NT2/D1 (cell line): Measurements from ENCODE around the gene TTLL12.
A peak's percentile ranks its signal among the peaks of the same experiment; 100 is the strongest.

Experiments
- DNase-seq: peaks from one replicate; pipeline ENCODE4 v3.0.0-alpha.2; 2011; ENCODE audit warnings: low read depth, low spot score
- H3K27me3 ChIP-seq: 2 replicates; pipeline ENCODE4 v1.6.0; 2011; ENCODE audit warnings: mild to moderate bottlenecking; ENCODE audit not compliant: insufficient read length, insufficient read depth
- H3K36me3 ChIP-seq: 2 replicates; pipeline ENCODE4 v1.6.1; 2011; ENCODE audit warnings: mild to moderate bottlenecking, low read length, mixed read lengths; ENCODE audit not compliant: insufficient read depth, insufficient read length
- H3K4me1 ChIP-seq: 2 replicates; pipeline ENCODE4 v1.5.1; 2011; ENCODE audit not compliant: insufficient read depth, insufficient read length
- H3K4me3 ChIP-seq: 2 replicates; pipeline ENCODE4 v1.5.1; 2011; ENCODE audit warnings: low read depth; ENCODE audit not compliant: insufficient read length
- H3K9ac ChIP-seq: 2 replicates; pipeline ENCODE4 v1.6.0; 2011; ENCODE audit warnings: low read depth; ENCODE audit not compliant: insufficient read length
- H3K9me3 ChIP-seq: 2 replicates; pipeline ENCODE4 v1.5.1; 2011; ENCODE audit warnings: mild to moderate bottlenecking, low read length; ENCODE audit not compliant: insufficient read depth
- SUZ12 ChIP-seq: IDR thresholded peaks from 2 replicates; pipeline ENCODE4 v1.6.1; 2011; ENCODE audit not compliant: insufficient read length, insufficient read depth; ENCODE audit errors: extremely low read depth
- YY1 ChIP-seq: IDR thresholded peaks from 2 replicates; pipeline ENCODE4 v1.6.1; 2011; ENCODE audit not compliant: insufficient read length, insufficient read depth
- ZNF274 ChIP-seq: IDR thresholded peaks from 2 replicates; pipeline ENCODE4 v1.6.1; 2011; ENCODE audit warnings: mild to moderate bottlenecking, low read depth, low read length

The TTLL12 gene

DNA sequence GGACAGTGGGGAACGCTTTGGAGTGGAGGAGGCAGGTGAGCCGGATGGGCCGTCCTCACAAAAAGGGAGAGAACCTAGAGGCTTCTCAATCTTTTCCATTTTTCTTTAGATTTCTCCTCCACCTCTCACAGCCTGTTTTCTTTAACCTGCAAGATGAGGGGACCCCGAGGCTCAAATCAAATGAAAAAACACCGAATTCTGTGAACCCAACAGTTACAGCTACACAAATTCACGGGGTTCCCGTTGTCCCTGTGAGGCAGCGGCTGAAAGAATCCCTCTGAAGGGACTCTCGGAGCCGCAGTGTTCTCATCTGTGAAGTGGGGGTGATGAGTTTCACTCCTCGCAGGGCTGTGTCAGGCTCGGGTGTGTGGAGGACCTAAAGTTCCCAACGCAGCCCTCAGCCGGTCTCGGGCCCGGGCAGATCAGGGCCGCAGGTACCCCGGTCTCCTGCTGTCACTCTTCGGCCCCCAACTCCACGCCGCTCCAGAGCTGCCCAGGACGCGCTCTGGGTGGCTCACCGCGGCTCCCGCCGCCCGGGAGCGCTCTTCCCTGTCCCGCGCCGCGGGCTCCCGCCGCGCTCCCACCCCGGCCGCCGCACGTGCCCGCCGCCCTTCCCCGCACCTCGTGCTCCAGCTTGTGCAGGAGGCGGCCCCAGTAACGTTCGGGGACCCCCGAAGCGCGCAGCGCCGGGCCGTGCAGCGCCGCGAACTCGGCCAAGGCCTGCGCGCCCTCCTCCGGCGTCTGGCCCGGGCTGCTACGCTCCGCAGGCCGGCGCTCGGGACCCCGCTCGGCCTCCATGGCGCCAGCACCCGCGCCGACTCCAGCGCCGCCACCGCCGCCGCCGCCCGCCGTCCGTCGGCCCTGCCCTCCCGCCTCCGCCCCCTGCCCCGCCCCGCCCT lies at the start of gene TTLL12:
Gene TTLL12, minus strand, starts transcription at position 863 of the 899 bp plus-strand sequence. Its CDS starts 65 bp downstream, at position 798.
- Histone ChIP-seq H3K9me3 (no peaks in the 10 kb centered on the region), H3K36me3 (peaks cover 29% of the 10 kb centered on the region), H3K27me3 (no peaks in the 10 kb centered on the region), H3K4me3 (peak within 1 kb of the TSS; percentile 87), H3K4me1 (peaks cover 6% of the 10 kb centered on the region), H3K9ac (peak within 1 kb of the TSS; percentile 92)
- no peak for DNase-seq
- TF ChIP-seq SUZ12 (no peak), YY1 (no peak), ZNF274 (no peak)

GRCh38 chr22:43235445-43236409 lies 48.8 kb upstream of the TTLL12 start:
- no peak for DNase-seq
- TF ChIP-seq SUZ12 (no peak), ZNF274 (no peak), YY1 (no peak)
- peaks cover 8% of the 10 kb centered on the region for H3K4me1 ChIP-seq
- no peaks in the 10 kb centered on the region for H3K9me3 ChIP-seq
- no peaks in the 10 kb centered on the region for H3K27me3 ChIP-seq
- no peaks in the 10 kb centered on the region for H3K36me3 ChIP-seq
- no peak overlapping the region for H3K4me3 ChIP-seq
- no peak overlapping the region for H3K9ac ChIP-seq

GRCh38 chr22:43234264-43234988 lies 47.5 kb upstream of the TTLL12 start:
- DNase-seq = no peak
- no peaks in the 10 kb centered on the region for H3K36me3 ChIP-seq
- H3K27me3 ChIP-seq = no peaks in the 10 kb centered on the region
- H3K4me1 ChIP-seq = peaks cover 8% of the 10 kb centered on the region
- no peaks in the 10 kb centered on the region for H3K9me3 ChIP-seq
- TF ChIP-seq YY1 (no peak), ZNF274 (no peak), SUZ12 (no peak)
- H3K9ac ChIP-seq = no peak overlapping the region
- no peak overlapping the region for H3K4me3 ChIP-seq

DNA sequence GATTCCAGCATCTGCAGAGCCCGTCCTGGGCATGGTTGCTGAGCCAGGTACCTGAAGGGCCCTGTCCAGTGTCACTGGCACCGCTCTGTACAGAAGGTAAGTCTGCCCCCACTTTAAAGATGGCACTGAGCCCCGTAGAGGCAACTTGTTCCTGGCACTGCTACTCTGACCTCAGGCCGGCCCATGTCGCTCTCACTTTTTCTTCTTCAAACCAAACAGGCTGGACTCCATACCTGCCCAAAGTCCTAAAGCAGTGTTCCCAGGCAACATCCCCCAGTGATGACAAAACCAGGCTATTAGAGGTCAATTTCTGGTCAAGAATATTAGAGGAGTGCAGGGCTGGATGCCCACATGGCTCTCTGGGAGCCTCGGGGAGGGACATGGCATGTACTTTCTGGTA lies 46.6 kb upstream of the TTLL12 start:
- Histone ChIP-seq H3K4me1 (peaks cover 8% of the 10 kb centered on the region), H3K4me3 (no peak overlapping the region), H3K9ac (no peak overlapping the region), H3K9me3 (no peaks in the 10 kb centered on the region), H3K36me3 (no peaks in the 10 kb centered on the region), H3K27me3 (no peaks in the 10 kb centered on the region)
- TF ChIP-seq ZNF274 (no peak), SUZ12 (no peak), YY1 (no peak)
- no peak for DNase-seq

DNA sequence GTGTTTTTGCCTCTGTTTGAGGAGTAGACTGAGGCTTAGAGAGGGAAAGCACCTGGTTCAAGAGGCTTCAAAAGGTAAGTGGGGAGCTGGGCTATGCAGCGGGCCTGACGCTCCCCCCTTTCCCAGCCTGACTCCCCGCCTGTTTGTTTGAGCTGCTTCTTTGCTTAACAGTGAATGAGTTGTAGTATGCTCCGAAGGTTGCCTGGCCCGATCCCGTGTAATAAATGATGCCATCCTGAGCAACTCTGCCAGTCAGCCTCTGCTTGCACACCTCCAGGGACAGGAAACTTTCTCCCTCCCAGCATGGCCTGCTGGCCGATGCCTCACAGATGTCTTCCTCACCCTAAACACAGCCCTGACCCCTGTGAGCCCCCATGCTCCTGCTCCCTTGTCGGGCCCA lies 45.5 kb upstream of the TTLL12 start:
- no peaks in the 10 kb centered on the region for H3K36me3 ChIP-seq
- H3K27me3 ChIP-seq = no peaks in the 10 kb centered on the region
- DNase-seq = no peak
- peaks cover 10% of the 10 kb centered on the region for H3K4me1 ChIP-seq
- no peak for TF ChIP-seq YY1
- TF ChIP-seq SUZ12 = no peak
- no peak for TF ChIP-seq ZNF274
- no peaks in the 10 kb centered on the region for H3K9me3 ChIP-seq
- no peak overlapping the region for H3K9ac ChIP-seq
- H3K4me3 ChIP-seq = no peak overlapping the region

DNA sequence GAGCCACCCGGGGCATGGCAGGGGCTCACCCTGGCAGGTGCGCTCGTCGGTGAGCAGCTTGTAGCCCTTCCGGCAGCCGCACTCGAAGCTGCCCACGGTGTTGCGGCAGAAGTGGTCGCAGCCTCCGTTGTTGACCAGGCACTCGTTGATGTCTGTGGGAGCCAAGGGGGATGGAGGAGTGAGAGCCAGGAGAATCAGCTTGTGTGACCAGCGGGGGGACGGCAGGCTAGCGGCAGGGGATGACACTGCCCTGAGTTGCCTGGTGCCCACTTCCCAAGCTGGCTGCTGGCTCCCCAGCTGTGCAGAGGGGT lies 44.7 kb upstream of the TTLL12 start:
- no peak overlapping the region for H3K4me3 ChIP-seq
- H3K9ac ChIP-seq = no peak overlapping the region
- H3K27me3 ChIP-seq = no peaks in the 10 kb centered on the region
- no peak for DNase-seq
- no peaks in the 10 kb centered on the region for H3K36me3 ChIP-seq
- TF ChIP-seq YY1 (no peak), ZNF274 (no peak), SUZ12 (no peak)
- no peaks in the 10 kb centered on the region for H3K9me3 ChIP-seq
- peaks cover 18% of the 10 kb centered on the region for H3K4me1 ChIP-seq
